GM12878 (cell line): ENCODE results near the gene PITRM1. TPM values are rescaled to one million over a fixed set of nuclear protein-coding genes. Genes with fewer than 3 reads are reported as not detected.

ENCODE experiments used
- ATAC-seq: fragments of 200-7000 bp; cut with Tn5 transposase; 3 replicates; pipeline ENCODE4 v1.9.1; 2020; ENCODE audit warnings: mild to moderate bottlenecking, moderate library complexity
- BruUV-seq: library from RNA; stranded (reverse); fragments of 400-500 nt; replicated peaks from 2 replicates; lab custom pipeline; 2021; lab: Mats Ljungman, UMichigan
- CTCF ChIA-PET: fragments of 300-600 bp; sonication (Branson Sonifier 250); formaldehyde crosslinking; extraction: SDS; loops from one replicate; lab custom pipeline; 2021; ENCODE audit warnings: inconsistent platforms; lab: Yijun Ruan, JAX
- POLR2A ChIA-PET: fragments of 350-600 bp; formaldehyde crosslinking; extraction: SDS; loops from one replicate; lab custom pipeline; 2021; ENCODE audit warnings: inconsistent platforms; lab: Charles Lee
- RAD21 ChIA-PET: fragments of 300-600 bp; sonication (Branson Sonifier 250); formaldehyde crosslinking; loops from one replicate; lab custom pipeline; 2023; ENCODE audit warnings: antibody characterized with exemption; ENCODE audit not compliant: unreplicated experiment; lab: Charles Lee
- SMC1A ChIA-PET: fragments of 300-600 bp; sonication (Branson Sonifier 250); formaldehyde crosslinking; loops from one replicate; lab custom pipeline; 2023; ENCODE audit not compliant: unreplicated experiment, uncharacterized antibody; lab: Charles Lee
- DNase-seq: peaks from one replicate; pipeline ENCODE4 v3.0.0-alpha.2; 2011; ENCODE audit warnings: low read depth, low spot score
- FAIRE-seq: peaks from 3 replicates; lab custom pipeline; 2011; peaks lifted over from hg19 to GRCh38; lab: Jason Lieb, UNC
- H2AFZ ChIP-seq: 2 replicates; pipeline ENCODE4 v1.6.0; 2011; ENCODE audit warnings: low read depth, low read length, control low read depth; ENCODE audit not compliant: control insufficient read depth
- H3K27ac ChIP-seq: 2 replicates; pipeline ENCODE4 v1.5.1; 2011; ENCODE audit warnings: control low read depth; ENCODE audit not compliant: control insufficient read depth, insufficient read depth
- H3K27me3 ChIP-seq, 2 experiments: replicated peaks in 1 of 2; 2 replicates each; pipeline versions ENCODE4 v1.6.0 to v1.6.1; 2011; ENCODE audit warnings: low read length in 1 of 2; ENCODE audit not compliant: control insufficient read depth in 2 of 2, insufficient read depth in 2 of 2
- H3K36me3 ChIP-seq, 2 experiments: 2 replicates each; pipeline ENCODE4 v1.5.1; 2011; ENCODE audit warnings: low read length in 1 of 2; ENCODE audit not compliant: control insufficient read depth in 2 of 2, insufficient read depth in 2 of 2
- H3K4me1 ChIP-seq: 2 replicates; pipeline ENCODE4 v1.6.1; 2011; ENCODE audit warnings: mild to moderate bottlenecking, low read length, moderate library complexity, mixed read lengths; ENCODE audit not compliant: control insufficient read depth, insufficient read depth
- H3K4me2 ChIP-seq: 2 replicates; pipeline ENCODE4 v1.6.0; 2011; ENCODE audit warnings: control low read depth; ENCODE audit not compliant: control insufficient read depth, insufficient read depth
- H3K4me3 ChIP-seq: fragments of 200-600 bp; sonication (generic); 2 replicates; pipeline ENCODE4 v1.5.1; 2016
- H3K79me2 ChIP-seq: 2 replicates; pipeline ENCODE4 v1.6.0; 2011; ENCODE audit warnings: low read length; ENCODE audit not compliant: control insufficient read depth, insufficient read depth
- H3K9ac ChIP-seq: 2 replicates; pipeline ENCODE4 v1.8.0; 2011; ENCODE audit warnings: low read length, control low read depth, mixed read lengths; ENCODE audit not compliant: control insufficient read depth, insufficient read depth
- H3K9me3 ChIP-seq: replicated peaks from 3 replicates; pipeline ENCODE4 v1.5.1; 2011; ENCODE audit warnings: mild to moderate bottlenecking, low read length; ENCODE audit not compliant: control insufficient read depth, insufficient read depth
- H4K20me1 ChIP-seq: 2 replicates; pipeline ENCODE4 v1.6.0; 2011; ENCODE audit not compliant: control insufficient read depth, insufficient read depth
- CREB1 ChIP-seq: IDR thresholded peaks from 2 replicates; pipeline ENCODE4 v1.6.1; 2012; ENCODE audit warnings: low read depth, mild to moderate bottlenecking, inconsistent platforms
- KDM1A ChIP-seq: fragments of 200-600 bp; sonication (generic); IDR thresholded peaks from 2 replicates; pipeline ENCODE4 v1.6.1; 2016; ENCODE audit warnings: borderline replicate concordance
- SMAD1 ChIP-seq: fragments of 450-650 bp; IDR thresholded peaks from 2 replicates; pipeline ENCODE4 v1.6.1; 2018; ENCODE audit warnings: mild to moderate bottlenecking, low read depth; ENCODE audit not compliant: partially characterized antibody
- SP1 ChIP-seq: IDR thresholded peaks from one replicate; pipeline ENCODE4 v1.6.1; 2011; ENCODE audit warnings: low read depth, low read length
- WGBS: methylation state at CpG from one replicate; pipeline ENCODE4 v1.1.6; 2016; ENCODE audit warnings: low lambda C conversion rate; ENCODE audit not compliant: insufficient replicate concordance, insufficient coverage; ENCODE audit errors: missing lambda C conversion rate; 5-methylcytosine and 5-hydroxymethylcytosine counted together
- in situ Hi-C: fragments of 300-500 bp; cut with MboI; formaldehyde crosslinking; loops from 9 replicates; pipeline ENCODE4 v1.14.3; 2018; ENCODE audit warnings: mixed read lengths
- intact Hi-C: fragments of 100-400 bp; cut with micrococcal nuclease; formaldehyde crosslinking; loops from one replicate; pipeline ENCODE4 v1.14.2; 2022; ENCODE audit not compliant: unreplicated experiment
- polyA plus RNA-seq, 11 experiments: library from polyadenylated mRNA; depleted of rRNA in 4 of 11; unstranded in 6 of 11; stranded (reverse) in 5 of 11; fragments of >200 nt; fragmentation: Nextera tagmentation in 4 of 11; fragmentation: Illumina TruSeq in 1 of 11; extraction: Ambion mirVana in 4 of 11; extraction: Trizol in 1 of 11; gene quantifications; 1 replicate in 1 of 11; 2 replicates in 10 of 11; pipeline versions ENCODE4 v1.2.1 to v1.2.3, GENCODE V29; 2011 to 2016; ENCODE audit warnings: inconsistent platforms in 2 of 11, missing spikeins in 2 of 11, low read depth in 1 of 11
- total RNA-seq, 4 experiments: library from RNA; depleted of rRNA in 3 of 4; stranded (reverse); fragments of >200 nt in 3 of 4; fragmentation: Illumina TruSeq in 1 of 4; extraction: Trizol in 1 of 4; gene quantifications; 2 replicates each; pipeline versions ENCODE4 v1.2.1 to v1.2.3, GENCODE V29; 2013 to 2021
- TF ChIP-seq, protein P1 (sequence below): fragments of 450-650 bp; IDR thresholded peaks from 2 replicates; pipeline ENCODE4 v1.6.1; 2014; ENCODE audit warnings: mild to moderate bottlenecking
- TF ChIP-seq, protein P2 (sequence below): IDR thresholded peaks from 2 replicates; pipeline ENCODE4 v1.6.1; 2011; ENCODE audit warnings: low read depth, mild to moderate bottlenecking, low read length, moderate library complexity, borderline replicate concordance; ENCODE audit errors: extremely low read depth
- TF ChIP-seq, protein P3 (sequence below): IDR thresholded peaks from 2 replicates; pipeline ENCODE4 v1.6.1; 2011; ENCODE audit warnings: low read depth, low read length, improper control_type of control experiment, borderline replicate concordance

PITRM1 gene
- total and polyA plus RNA-seq, 10 of the 15 experiments (the other 5 are each of a cell fraction or from before 2014, with no cell fraction given) = 15.5 to 53.0 (median 45.0) TPM

DNA sequence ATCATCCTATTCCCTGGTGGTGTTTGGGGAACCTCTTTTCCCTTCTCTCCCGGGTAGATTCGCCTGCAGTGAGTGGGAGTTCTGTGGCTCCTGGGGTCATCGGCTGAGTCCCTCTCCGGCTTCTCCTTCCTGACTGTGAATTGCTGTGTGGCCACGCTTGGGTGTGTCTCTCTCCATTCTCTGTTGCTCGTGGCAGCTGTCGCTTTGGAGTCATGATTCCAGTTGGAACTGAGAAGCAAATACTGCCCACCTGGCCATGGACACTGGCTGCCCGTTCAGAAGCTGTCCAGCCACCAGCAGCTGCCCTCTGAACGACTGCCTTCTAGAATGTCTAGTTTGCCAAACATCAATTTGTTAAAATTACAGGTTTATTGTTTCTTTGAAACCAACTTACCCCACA, 23.1 kb upstream of the PITRM1 start:
- H3K4me3 ChIP-seq = no peak overlapping the region
- BruUV-seq = no TSS peak
- FAIRE-seq (no peak), DNase-seq (no peak)
- SMC1A ChIA-PET = interaction anchor here (1.3 kb wide), 1 partner anchor 1572 kb away, joined by 3 read pairs; no protein-coding TSS in a partner anchor
- no peaks in the 10 kb centered on the region for H3K79me2 ChIP-seq
- in situ Hi-C loops = loop anchor here (10.0 kb wide), 1 partner anchor 1459 kb away; no protein-coding TSS in a partner anchor
- H3K27me3 ChIP-seq = peaks cover 1 to 7% of the 10 kb centered on the region in 2 experiments; a peak in 3 of 4 replicates
- no peak overlapping the region for H2AFZ ChIP-seq
- TF ChIP-seq SMAD1 (no peak), KDM1A (no peak), SP1 (no peak), CREB1 (no peak)
- TF ChIP-seq, protein P1, sequence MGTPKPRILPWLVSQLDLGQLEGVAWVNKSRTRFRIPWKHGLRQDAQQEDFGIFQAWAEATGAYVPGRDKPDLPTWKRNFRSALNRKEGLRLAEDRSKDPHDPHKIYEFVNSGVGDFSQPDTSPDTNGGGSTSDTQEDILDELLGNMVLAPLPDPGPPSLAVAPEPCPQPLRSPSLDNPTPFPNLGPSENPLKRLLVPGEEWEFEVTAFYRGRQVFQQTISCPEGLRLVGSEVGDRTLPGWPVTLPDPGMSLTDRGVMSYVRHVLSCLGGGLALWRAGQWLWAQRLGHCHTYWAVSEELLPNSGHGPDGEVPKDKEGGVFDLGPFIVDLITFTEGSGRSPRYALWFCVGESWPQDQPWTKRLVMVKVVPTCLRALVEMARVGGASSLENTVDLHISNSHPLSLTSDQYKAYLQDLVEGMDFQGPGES = no peak
- TF ChIP-seq, protein P2, sequence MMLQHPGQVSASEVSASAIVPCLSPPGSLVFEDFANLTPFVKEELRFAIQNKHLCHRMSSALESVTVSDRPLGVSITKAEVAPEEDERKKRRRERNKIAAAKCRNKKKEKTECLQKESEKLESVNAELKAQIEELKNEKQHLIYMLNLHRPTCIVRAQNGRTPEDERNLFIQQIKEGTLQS = no peak
- TF ChIP-seq, protein P3, sequence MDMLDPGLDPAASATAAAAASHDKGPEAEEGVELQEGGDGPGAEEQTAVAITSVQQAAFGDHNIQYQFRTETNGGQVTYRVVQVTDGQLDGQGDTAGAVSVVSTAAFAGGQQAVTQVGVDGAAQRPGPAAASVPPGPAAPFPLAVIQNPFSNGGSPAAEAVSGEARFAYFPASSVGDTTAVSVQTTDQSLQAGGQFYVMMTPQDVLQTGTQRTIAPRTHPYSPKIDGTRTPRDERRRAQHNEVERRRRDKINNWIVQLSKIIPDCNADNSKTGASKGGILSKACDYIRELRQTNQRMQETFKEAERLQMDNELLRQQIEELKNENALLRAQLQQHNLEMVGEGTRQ = no peak
- TF ChIP-seq, all 136 proteins: peak for 0
- H3K27ac ChIP-seq = no peak overlapping the region
- H4K20me1 ChIP-seq = no peaks in the 10 kb centered on the region; the same call in 1 of the 2 replicates
- no peak for ATAC-seq
- H3K4me2 ChIP-seq = no peak overlapping the region
- ChIA-PET CTCF (interaction anchor here (0.6 to 1.1 kb wide), 3 partner anchors 12 to 1596 kb away, joined by 3 to 4 read pairs (median 3); no protein-coding TSS in a partner anchor), POLR2A (no interaction called here), RAD21 (no interaction called here)
- intact Hi-C loops = no loop called here
- H3K4me1 ChIP-seq = no peaks in the 10 kb centered on the region
- H3K36me3 ChIP-seq = no peaks in the 10 kb centered on the region
- 45% methylated on average over 9 of the region's 9 CpGs for WGBS
- no peaks in the 10 kb centered on the region for H3K9me3 ChIP-seq
- no peak overlapping the region for H3K9ac ChIP-seq
